NCI-H2227 (cell line): ENCODE data around the gene ZBTB22.
"Not testable (repeated sequence)": the region's sequence is repeated elsewhere in the genome, so short reads cannot be mapped to it uniquely, and the experiment has no call there.

ENCODE experiments used
- DNase-seq: peaks from one replicate; lab custom pipeline; 2025; ENCODE audit not compliant: unreplicated experiment; lab: John Stamatoyannopoulos, UW

The ZBTB22 gene

GRCh38 chr6:33280539-33280938 is 37.0 kb downstream of the ZBTB22 start:
- DNase-seq, result no peak

DNA sequence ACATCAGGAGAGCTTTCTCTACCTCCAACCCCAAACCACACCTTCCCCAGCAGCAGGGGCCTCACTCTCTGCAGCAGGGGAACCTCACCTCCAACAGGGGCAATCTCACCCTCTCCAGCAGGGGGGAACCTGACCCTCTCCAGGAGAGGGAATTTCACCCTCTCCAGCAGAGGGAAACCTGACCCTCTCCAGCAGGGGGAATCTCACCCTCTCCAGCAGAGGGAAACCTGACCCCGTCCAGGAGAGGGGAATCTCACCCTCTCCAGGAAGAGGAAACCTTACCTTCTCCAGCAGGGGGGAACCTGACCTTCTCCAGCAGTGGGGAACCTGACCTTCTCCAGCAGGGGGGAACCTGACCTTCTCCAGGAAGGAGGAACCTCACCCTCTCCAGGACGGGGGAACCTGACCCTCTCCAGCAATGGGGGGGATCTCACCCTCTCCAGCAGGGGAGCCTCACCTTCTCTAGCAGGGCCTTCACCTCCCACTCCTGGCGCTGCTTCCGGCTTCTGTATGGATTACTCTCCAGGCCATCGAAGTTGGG is 37.5 kb downstream of the ZBTB22 start:
- DNase-seq, result peak; percentile 33

DNA sequence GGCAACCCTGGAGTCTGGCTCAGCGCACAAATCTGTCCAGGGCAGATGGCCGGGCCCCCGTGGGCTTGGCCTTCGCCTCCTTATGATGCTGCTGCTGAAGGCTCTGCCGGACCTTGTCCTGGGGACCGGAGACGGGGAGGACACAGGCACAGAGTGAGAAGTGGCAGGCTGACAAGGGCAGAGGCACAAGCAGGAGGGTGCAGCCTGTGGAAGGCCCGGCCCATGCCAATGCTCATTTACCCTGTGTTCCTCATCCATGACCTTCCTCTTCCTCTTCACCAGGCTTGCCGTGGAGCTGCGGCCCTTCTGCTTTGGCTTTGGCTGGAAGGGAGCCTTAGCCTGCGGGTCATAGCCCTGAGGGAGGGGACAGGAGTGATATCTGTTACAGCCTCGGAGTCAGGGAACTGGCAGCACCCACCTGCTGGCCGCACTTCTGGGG is 38.3 kb downstream of the ZBTB22 start:
- no peak for DNase-seq

GRCh38 chr6:33278810-33279209 is 38.7 kb downstream of the ZBTB22 start:
- DNase-seq, result no peak

DNA sequence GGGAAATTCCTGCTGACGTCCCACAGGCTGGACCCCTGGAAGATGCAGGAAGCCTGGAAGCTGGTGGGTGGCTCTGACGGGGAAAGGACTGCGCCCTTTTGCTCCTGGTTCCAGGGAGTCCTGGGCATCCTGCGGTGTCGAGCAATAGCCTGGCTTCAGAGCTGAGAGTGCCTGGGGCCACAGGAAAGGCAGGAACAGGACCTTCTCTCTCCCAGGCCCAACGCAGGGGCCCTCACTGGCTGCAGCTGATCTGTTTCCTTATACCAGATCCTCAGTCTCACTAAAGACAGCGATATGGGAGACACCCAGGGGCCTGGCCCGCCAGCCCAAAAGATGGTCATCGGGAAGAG is 39.2 kb downstream of the ZBTB22 start:
- no peak for DNase-seq

DNA sequence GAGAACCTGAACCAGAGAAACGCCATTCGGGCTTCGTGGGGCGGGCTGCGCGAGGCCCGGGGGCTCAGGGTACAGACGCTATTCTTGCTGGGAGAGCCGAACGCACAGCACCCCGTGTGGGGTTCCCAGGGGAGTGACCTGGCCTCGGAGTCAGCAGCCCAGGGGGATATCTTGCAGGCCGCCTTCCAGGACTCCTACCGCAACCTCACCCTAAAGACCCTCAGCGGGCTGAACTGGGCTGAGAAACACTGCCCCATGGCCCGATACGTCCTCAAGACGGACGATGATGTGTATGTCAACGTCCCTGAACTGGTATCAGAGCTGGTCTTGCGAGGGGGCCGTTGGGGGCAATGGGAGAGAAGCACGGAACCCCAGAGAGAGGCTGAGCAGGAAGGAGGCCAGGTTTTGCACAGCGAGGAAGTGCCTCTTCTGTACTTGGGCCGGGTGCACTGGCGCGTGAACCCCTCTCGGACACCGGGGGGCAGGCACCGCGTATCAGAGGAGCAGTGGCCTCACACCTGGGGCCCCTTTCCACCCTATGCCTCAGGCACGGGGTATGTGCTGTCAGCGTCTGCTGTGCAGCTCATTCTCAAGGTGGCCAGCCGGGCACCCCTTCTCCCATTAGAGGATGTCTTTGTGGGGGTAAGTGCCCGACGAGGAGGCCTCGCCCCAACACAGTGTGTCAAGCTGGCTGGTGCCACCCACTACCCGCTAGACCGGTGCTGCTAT is 39.7 kb downstream of the ZBTB22 start:
- no peak for DNase-seq

DNA sequence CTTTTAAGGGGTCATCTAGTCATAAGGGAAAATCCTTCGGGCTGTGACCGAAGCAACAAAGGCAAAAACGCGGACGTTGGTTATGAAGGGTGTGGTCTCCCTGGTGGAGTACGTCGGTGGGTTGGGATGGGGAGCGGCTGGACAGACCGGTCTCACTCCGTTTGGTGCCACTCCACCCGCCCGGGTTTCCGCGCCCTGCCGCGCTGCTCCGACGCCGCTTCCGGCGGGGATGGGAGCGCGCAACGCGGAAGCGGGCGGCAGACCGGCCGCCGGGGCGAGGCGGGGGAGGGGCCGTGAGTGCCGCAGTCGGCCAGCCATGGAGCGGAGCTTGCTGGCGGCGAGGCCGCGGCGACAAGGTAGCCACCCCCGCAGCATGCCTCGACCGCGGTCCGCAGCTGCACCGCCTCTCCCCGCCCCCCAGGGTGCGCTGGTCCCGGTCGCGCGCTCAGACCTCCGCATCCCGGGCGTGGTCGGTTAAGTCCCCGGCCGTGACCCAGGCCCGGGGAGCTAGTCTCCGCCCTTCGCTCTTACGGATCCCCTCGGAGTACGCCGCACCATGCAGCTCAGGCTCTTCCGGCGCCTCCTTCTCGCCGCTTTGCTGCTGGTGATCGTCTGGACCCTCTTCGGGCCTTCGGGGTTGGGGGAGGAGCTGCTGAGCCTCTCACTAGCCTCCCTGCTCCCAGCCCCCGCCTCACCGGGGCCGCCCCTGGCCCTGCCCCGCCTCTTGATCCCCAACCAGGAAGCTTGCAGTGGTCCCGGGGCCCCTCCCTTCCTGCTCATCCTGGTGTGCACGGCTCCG is 40.5 kb downstream of the ZBTB22 start, which contains the start of gene B3GALT4:
TSS of gene B3GALT4 (plus strand) at position 260 of the 799 bp plus-strand sequence. CDS start at position 557, 297 bp downstream.
- peak; percentile 94 for DNase-seq

- no peak for DNase-seq
Measured at GRCh38 chr6:33276581-33276863, 41.0 kb downstream of the ZBTB22 start.

DNA sequence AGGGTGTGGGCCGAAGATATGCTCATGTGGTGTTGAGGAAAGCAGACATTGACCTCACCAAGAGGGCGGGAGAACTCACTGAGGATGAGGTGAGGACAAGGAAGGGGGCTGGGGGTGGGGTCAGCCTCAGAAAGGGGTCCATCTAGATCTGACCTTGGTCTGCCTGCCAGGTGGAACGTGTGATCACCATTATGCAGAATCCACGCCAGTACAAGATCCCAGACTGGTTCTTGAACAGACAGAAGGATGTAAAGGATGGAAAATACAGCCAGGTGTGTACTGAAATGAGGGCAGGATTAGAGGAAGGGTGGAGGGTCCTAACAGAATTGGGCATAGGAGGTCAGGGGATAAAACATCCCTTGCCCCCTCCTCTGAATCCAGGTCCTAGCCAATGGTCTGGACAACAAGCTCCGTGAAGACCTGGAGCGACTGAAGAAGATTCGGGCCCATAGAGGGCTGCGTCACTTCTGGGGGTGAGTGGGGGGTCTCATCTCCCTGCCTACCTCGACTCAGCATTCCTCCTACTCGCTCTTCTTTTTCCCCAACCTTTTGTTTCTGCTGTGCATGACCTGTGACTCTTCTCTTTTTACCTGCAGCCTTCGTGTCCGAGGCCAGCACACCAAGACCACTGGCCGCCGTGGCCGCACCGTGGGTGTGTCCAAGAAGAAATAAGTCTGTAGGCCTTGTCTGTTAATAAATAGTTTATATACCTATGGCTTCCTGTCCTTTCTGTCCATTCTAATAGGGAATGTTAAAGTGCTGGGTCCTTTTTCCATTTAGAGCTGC is 41.6 kb downstream of the ZBTB22 start:
- DNase-seq, result not testable (repeated sequence)

DNA sequence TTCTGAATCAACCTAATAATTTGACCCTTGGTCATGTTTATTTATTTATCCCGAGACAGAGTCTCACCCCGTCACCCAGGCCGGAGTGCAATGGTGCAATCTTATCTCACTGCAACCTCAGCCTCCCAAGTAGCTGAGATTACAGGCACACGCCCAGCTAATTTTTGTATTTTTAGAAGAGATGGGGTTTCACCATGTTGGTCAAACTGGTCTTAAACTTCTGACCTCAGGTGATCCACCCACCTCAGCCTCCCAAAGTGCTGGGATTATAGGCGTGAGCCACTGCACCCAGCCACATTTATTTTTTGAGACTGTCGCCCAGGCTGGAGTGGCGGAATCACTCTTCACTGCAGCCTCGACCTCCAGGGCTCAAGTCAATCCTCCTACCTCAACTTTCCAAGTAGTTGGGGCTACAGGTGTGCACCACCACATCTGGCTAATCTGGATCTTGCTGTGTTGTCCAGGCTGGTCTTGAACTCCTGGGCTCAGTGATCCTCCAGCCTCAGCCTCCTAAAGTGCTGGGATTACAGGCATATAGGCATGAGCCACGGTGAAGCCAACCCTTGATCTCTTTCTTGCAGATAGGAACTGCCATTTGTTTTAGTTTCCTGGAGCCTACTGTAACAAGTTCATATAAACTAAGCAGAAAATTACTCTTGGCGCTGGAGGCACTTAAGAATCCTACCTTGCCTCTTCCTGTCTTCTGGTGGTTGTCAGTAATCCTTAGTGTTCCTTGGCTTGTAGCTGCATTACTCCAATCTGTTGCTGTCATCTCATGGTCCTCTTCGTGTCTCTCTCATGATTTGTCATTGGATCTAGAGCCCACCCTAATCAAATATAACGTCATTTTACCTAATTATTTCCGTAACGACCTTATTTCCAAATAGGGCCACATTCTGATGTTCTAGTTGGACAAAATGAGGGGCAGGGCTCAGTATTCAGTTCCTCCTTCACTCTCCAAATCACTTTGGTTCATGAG is 43.3 kb downstream of the ZBTB22 start:
- no peak for DNase-seq

DNA sequence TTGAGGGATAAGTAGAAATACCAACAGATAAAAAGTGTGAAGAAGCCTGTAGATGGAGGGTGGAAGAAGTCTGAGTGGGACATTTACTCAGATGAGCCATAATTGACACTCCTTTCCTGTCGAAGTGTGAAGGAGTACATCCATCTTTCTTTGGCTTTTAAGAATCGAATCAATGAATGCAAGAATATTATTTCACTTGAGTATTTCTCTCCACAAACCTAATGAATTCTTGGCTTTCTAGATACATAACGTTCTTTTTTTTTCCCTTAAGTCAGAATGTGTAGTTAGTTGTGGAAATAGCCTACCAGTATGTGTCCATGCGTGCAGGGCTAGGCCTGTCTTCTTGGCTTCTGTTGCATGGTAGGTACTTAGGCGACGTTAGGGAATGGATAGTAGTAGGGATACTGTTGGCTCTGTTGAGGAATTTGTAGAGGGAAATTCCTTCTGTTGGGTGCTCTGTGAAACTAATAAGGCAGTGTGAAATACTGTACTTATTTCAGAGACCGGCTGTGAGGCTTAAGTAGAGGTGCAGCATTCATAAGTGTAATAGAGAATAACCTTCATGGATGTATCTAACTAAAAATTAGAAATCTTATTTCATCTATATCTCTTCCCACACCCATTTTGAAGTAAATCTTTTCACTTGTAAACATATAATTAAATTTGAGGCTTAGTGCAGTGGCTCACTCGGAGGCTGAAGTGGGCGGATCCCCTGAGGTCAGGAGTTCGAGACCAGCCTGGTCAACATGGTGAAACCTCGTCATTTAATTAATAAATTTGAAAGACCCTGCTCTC is 44.2 kb downstream of the ZBTB22 start:
- no peak for DNase-seq

DNA sequence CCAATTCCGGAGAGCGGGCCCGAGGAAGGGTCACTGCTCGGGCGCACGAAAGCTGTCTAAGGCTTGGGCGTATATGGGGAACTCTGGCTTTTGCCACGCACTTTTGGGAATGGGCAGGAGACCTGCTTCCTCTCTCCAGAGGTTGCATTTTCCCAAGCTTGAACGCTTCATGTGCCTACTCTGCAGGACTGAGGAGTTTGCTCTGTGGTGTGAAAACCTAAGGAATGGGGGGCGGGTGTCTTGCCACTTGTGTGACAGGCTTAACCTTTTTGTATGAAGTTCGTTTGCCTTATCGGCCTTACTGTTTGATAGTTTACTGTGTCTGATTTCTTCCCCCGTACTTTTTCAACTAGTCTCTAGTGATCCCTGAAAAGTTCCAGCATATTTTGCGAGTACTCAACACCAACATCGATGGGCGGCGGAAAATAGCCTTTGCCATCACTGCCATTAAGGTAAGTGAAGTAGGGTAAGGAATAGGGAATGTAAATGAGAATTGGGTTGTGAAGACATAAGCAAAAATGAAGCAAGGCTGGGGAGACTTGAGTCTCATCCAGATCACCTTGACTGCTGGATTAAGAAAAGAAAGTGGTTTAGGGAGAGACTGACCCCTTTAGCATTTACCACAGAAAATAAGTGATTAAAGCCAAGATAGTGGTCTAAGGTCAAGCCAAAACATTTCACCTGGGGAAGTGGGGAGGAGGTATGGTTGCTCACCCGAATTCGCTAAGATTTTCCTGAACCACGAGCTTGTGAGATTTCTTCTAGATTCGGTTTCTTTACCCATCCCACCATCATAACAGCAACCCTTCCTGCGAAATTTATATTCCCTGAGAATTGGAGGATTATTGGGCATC is 45.0 kb downstream of the ZBTB22 start:
- no peak for DNase-seq

GRCh38 chr6:33271468-33272274 is 45.9 kb downstream of the ZBTB22 start, which contains the start of the genes RPS18 and VPS52:
TSS of gene RPS18 (plus strand) at chr6:33272075. CDS start at chr6:33272120, 45 bp downstream.
TSS of gene VPS52 (minus strand) at chr6:33271876. CDS start at chr6:33271675, 201 bp downstream.
- DNase-seq, result peak; percentile 98

DNA sequence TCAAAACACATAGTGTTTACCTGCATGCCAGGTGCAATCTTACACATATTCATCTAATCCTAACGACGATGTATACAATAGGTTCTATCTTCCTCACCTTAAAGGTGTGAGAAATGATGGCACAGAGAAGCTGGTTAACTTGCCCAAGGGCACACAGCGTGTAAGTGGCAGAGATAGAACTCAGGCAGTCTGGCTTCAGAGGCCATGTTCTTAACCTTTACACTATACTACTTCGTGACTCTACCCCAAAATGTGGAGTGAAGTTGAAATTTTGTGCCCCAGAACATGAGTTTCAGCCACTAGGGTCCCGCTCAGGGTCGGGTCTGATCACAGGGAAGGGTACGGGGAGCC is 46.5 kb downstream of the ZBTB22 start:
- DNase-seq, result no peak
